Bronchial epithelial cell (primary cell): Measurements from ENCODE around the gene CSRP3. TPM values are rescaled to one million over a fixed set of nuclear protein-coding genes. Genes with fewer than 3 reads are reported as not detected.

Source experiments
- DNase-seq: peaks from one replicate; pipeline ENCODE4 v3.0.0-alpha.2; 2010; ENCODE audit warnings: low read depth
- FAIRE-seq: peaks from 2 replicates; lab custom pipeline; 2011; peaks lifted over from hg19 to GRCh38; lab: Jason Lieb, UNC
- H3K27me3 ChIP-seq: 2 replicates; pipeline ENCODE4 v1.5.1; 2011; ENCODE audit warnings: low read length; ENCODE audit not compliant: control insufficient read depth, insufficient read depth
- H3K36me3 ChIP-seq: 2 replicates; pipeline ENCODE4 v1.5.1; 2011; ENCODE audit warnings: low read length; ENCODE audit not compliant: control insufficient read depth, insufficient read depth
- H3K4me3 ChIP-seq: 2 replicates; pipeline ENCODE4 v1.5.1; 2011; ENCODE audit warnings: mild to moderate bottlenecking, low read depth, low read length, control low read depth
- CTCF ChIP-seq: IDR thresholded peaks from 2 replicates; pipeline ENCODE4 v1.5.1; 2011; ENCODE audit warnings: mild to moderate bottlenecking, moderate library complexity, low read length, control low read depth, inconsistent platforms; ENCODE audit not compliant: insufficient read depth, severe bottlenecking
- total RNA-seq: library from RNA; depleted of rRNA; stranded (reverse); fragments of >200 nt; gene quantifications from 2 replicates; pipeline ENCODE4 v1.2.1, GENCODE V29; 2014

CSRP3 gene
- total RNA-seq, 1 donor from 2014 or later: not detected

- TF ChIP-seq CTCF: no peak
- DNase-seq (no peak), FAIRE-seq (no peak)
- Histone ChIP-seq H3K27me3 (no peaks in the 10 kb centered on the region), H3K36me3 (no peaks in the 10 kb centered on the region), H3K4me3 (no peak overlapping the region)
These were observed 14.2 kb upstream of the CSRP3 start for GRCh38 chr11:19216021-19216420.

- TF ChIP-seq CTCF: no peak
- no peak for FAIRE-seq
- DNase-seq: no peak
- Histone ChIP-seq H3K27me3 (peaks cover 2% of the 10 kb centered on the region), H3K4me3 (no peak overlapping the region), H3K36me3 (no peaks in the 10 kb centered on the region)
These were observed 8.0 kb upstream of the CSRP3 start for GRCh38 chr11:19209617-19210370.

GRCh38 chr11:19208959-19209546, 7.3 kb upstream of the CSRP3 start:
- no peak for DNase-seq
- no peaks in the 10 kb centered on the region for H3K36me3 ChIP-seq
- TF ChIP-seq CTCF: no peak
- FAIRE-seq: no peak
- peaks cover 2% of the 10 kb centered on the region for H3K27me3 ChIP-seq
- no peak overlapping the region for H3K4me3 ChIP-seq

GRCh38 chr11:19208181-19208580, 6.4 kb upstream of the CSRP3 start:
- FAIRE-seq (no peak), DNase-seq (no peak)
- no peaks in the 10 kb centered on the region for H3K36me3 ChIP-seq
- H3K4me3 ChIP-seq: no peak overlapping the region
- TF ChIP-seq CTCF: no peak
- H3K27me3 ChIP-seq: peaks cover 2% of the 10 kb centered on the region

GRCh38 chr11:19204836-19205235, 3.1 kb upstream of the CSRP3 start:
- FAIRE-seq (no peak), DNase-seq (no peak)
- Histone ChIP-seq H3K27me3 (peaks cover 2% of the 10 kb centered on the region), H3K4me3 (no peak overlapping the region), H3K36me3 (no peaks in the 10 kb centered on the region)
- no peak for TF ChIP-seq CTCF
